Measurements from ENCODE around the gene VMP1.
"Not testable (repeated sequence)": the region's sequence is repeated elsewhere in the genome, so short reads cannot be mapped to it uniquely, and the experiment has no call there.

VMP1 gene

DNA sequence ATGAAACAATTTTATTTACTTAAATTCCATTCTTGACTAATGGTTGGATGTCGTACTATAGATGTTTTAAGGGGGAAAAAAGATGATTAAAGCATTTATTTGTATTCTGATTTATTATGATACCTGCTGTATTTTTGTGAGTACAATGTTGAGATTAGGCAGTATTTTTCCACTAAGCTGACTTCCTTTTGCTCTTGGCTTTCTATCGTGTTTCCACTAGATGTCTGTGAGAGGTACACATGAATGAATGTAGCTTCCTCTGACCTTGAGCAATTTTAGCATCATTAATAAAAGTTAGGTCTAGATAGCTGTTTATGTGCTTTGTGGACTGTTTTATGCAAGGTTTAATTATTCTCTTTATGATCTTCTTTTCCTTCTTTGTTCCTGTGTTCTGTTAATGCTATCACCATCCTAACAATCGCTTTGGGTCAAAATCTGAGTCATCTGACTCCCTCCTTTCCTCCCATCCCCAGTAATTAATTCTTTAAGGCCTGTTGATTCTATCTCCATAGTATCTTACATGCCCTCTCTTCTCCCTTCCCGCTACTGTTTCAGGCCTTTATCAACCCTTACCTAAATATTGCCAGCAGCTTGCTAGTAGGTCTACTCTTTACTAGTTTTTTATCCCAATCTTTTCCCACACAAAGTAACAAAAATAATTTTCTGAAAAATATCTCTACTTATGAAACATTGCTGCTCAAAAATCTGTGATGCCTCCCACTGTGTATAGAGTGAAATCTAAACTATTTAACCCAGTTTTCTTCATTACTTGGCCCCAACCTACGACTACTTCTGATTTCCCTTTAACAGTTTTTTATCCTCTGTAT lies 76.0 kb downstream of the VMP1 start:
- no peak for DNase-seq

DNA sequence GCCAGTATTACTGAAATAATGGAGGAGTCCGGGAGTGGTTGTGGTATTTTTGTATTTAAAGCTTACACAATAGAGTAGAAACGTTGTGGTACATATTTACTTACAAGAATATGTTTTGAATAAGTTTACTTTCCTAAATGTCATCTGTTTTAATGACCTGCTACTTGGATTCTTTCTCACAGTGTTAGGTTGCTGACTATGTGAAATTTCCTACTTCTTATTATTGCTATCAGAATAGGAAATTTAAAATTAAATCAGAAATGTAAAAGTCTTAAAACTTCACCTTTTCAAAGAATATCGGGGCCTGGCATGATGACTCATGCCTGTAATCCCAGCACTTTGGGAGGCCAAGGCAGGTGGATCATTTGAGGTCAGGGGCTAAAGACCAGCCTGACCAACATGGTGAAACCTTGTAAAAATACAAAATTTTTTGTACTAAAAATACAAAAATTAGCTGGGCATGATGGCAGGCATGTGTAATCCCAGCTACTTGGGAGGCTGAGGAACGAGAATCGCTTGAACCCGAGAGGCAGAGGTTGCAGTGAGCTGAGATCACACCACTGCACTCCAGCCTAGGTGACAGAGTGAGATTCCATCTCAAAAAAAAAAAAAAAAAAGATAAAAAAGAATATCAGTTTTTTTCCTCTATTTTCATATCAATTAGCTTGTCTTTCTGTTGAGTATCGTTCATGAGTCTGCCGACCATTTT lies 77.8 kb downstream of the VMP1 start:
- DNase-seq, result no peak

DNA sequence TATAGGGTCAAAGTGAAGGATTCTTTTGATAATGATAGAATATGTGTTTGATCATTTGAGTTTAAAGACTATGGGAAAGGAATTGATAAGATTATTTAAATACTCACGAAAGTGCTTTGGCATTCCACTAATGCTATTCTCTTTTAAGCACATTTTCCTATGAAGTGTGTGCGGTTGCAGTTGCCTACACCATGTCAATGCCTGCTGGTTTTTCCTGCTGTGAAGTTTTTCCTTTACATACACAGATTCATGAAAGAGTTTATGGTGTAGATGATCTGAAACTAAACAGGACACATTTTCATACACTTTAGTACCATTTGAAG lies 78.7 kb downstream of the VMP1 start:
- no peak for DNase-seq

DNA sequence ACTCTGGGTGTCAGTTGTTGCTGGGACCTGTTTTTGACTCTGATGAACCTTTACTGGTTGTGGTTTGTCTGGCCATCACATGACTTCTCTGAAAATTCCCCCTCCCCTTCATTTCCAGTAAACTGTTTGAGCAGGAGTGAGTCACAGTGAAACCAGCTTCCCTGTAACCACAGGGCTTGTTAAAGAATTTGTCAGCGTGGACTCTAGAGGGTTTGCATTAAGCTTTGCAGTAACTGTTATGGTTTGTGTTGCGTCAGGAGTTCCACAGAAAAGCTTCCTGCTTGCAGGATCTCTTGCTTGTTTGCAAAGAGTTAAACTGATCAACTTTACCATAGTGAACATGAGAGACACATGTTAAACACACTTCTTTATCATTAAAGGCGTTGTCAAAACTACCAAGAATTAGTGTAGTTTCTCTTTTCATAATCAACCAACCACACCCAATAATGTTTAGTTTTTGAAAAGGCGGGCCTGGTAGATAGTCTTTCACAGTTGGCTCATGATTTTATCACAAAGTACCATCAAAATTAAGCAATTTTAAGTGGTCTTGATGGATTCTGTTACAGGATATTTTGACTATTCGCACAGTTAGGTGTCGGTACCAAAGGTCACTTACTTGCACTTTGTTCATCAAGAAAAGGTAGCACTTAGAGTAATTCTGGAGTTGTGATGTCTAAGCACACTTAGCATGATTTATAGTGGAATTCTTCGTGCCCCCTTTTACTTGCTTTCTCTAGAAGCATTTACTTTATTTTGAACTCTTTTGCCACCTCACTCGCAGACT lies 79.3 kb downstream of the VMP1 start:
- peak; percentile 100 for DNase-seq

DNA sequence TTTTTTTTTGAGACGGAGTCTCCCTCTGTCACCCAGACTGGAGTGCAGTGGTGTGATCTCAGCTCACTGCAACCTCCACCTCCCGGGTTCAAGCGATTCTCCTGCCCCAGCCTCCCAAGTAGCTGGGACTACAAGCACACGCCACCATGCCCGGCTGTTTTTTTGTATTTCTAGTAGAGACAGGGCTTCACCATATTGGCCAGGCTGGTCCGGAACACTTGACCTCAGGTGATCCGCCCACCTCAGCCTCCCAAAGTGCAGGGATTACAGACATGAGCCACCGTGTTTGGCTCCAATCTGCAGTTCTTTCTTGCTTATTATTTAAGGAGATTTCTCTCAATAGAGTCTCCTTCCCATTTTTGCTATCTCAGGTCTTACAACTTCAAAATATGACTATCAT lies 82.4 kb downstream of the VMP1 start:
- not testable (repeated sequence) for DNase-seq

DNA sequence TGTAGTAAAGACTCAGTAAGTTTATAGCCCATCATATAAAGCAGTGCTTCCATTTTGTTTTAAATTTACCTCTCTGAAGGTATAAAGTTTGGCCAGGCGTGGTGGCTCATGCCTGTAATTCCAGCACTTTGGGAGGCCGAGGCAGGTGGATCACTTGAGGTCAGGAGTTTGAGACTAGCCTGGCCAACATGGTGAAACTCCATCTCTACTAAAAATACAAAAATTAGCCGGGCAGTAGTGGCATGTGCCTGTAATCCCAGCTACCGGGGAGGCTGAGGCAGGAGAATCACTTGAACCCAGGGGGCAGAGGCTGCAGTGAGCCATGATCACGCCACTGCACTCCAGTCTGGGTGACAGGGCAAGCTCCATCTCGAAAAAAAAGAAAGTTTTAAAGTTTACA lies 83.0 kb downstream of the VMP1 start:
- DNase-seq, result not testable (repeated sequence)

DNA sequence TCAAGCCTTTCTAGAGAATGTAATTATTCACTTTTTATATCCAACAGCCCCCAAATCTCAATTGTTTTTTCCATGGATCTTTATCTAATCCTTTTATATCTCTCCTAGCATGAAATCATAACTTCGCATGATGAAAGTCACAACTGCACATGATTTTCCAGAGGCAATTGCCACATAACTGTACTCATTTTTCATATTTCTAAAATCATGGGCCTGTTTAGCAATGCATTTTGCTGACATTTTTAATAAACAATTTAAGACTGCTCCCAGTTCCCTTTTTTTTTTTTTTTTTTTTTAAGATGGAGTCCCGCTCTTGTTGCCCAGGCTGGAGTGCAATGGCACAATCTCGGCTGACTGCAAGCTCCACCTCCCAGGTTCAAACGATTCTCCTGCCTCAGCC lies 83.5 kb downstream of the VMP1 start:
- DNase-seq, result peak; percentile 40 to 42

DNA sequence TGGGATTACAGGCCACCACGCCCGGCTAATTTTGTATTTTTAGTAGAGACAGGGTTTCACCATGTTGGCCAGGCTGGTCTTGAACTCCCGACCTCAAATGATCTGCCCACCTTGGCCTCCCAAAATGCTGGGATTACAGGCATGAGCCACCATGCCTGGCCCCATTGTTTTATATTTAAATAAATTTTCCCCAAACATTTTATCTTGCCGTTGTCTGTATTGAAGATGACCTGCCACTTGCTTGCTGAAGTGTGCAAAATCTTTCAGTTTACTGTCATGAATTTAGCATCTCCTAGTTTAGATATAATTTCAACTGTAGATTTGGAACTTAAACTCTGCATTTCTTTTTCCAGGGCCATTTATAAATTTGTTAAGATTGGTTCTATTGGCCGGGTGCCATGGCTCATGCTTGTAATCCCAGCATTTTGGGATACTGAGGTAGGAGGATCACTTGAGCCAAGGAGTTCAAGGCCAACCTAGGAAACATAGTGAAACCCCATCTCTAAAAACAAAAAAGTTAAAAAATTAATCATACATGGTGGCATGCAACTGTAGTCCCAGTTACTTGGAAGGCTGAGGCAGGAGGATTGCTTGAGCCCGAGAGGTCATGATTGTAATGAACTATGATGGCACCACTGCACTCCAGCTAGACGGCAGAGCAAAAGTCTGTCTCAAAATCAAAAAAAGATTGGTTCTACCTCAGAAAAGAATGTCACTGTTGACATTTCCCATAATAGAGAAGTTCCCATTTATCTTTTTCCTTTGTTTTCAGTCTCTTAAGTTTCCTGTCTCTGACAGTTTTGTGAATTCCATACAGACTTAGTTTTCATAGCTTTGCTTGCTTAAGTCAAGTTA lies 84.4 kb downstream of the VMP1 start:
- DNase-seq, result no peak

DNA sequence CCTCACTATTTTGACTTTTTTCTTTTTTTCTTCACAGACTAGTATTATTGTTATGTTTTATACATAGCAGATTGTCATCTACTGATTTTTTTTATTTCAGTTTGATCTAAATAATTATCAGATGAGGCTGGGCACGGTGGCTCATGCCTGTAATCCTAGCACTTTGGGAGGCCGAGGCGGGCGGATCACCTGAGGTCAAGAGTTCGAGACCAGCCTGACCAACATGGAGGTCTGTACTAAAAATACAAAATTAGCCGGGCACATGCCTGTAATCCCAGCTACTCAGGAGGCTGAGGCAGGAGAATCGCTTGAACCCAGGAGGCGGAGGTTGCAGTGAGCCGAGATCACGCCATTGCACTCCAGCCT lies 85.0 kb downstream of the VMP1 start:
- DNase-seq, result not testable (repeated sequence)

DNA sequence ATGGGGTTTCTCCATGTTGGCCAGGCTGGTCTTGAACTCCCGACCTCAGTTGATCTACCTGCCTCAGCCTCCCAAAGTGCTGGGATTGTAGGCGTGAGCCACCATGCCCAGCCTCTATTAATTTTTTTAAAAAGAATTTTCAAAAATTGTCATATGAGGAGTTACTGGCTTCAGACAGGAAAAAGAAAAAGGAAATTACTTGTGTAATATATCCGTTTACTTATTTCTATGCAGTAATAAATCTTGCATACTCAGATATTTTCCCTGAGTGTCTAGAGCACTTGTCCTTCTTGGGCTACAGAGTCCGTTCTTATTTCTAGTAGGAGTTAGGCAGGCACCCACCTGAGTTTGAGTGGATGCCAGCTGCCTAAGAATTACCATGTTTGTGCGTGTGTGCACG lies 85.8 kb downstream of the VMP1 start:
- peak; percentile 35 to 47 for DNase-seq

DNA sequence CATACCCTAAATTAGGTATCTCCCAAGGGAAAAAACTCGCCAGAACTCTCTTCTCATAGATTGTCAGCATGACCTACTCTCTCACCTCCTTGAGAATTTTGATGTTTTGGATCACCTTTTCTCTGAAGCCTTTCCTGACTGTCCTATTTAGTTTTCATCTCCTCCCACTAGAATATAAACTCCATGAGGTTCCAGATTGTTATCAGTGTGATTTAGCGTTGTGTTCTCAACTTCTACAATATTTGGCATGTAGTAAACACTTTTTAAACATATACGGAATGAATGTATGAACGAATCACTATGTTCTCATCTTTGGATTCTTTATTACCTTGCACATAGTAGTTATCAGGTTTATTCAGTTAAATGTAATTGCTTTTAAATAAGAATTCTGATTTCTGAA lies 88.7 kb downstream of the VMP1 start:
- DNase-seq, result no peak

DNA sequence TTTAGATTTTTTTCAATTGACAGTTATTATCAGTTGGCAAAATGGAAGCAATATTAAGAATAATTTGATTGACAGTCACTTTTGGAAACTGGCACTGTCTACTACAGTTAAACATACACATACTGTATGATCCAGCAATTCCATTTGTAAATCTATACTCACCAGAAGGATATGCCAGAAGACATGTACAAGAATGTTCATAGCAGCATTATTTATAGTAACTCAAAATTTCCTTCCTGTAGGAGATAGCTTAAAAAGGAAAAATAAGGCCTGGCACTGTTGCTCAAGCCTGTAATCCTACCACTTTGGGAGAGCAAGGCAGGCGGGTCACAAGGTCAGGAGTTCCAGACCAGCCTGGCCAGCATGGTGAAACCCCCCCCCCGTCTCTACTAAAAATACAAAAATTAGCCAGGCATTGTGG lies 89.3 kb downstream of the VMP1 start:
- no peak for DNase-seq

DNA sequence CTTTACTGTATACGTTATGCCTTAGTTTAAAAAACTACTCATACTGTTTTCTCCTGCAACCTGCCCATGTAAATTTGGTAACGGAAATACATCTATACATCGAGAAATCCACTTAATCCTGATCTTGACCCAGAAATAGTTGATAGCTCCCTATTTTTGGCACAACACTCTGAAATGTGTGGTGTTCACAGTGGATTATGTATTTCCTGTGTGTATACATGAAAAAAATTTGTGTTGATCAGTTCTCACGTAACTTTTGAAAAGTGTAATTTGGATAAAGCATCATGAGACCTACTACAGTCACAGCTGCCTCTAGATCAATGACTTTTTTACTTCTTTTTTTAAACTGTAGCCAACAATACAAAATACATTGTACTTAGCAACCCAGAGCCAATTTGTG lies 90.7 kb downstream of the VMP1 start:
- no peak for DNase-seq

DNA sequence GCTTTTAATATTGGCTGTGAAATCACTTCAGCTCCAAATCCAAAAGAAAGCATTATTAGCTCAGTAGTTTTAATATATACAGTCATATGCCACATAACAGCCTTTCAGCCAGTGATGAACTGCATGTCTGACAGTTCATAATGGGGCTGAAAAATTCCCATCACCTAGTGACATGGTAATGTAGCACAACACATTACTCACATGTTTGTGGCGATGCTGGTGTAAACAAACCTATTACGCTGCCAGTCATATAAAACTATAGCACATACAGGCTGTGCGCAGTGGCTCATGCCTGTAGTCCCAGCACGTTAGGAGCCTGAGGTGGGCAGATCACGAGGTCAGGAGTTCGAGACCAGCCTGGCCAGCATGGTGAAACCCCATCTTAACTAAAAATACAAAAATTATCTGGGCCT lies 93.1 kb downstream of the VMP1 start:
- DNase-seq, result no peak

DNA sequence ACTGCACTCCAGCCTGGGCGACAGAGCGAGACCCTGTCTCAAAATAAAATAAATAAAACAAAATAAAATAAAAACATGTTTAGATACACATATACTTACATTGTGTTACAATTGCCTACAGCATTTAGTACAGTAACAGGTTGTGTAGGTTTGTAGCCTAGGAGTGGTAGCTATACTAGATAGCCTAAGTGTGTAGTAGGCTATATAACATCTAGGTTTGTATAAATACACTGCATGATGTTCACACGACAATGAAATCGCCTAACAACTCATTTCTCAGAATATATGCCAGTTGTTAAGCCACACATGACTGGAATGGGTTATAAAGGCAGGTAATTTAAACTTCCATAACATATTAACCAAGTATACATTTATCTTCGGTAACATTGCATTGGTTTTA lies 94.7 kb downstream of the VMP1 start:
- no peak for DNase-seq

DNA sequence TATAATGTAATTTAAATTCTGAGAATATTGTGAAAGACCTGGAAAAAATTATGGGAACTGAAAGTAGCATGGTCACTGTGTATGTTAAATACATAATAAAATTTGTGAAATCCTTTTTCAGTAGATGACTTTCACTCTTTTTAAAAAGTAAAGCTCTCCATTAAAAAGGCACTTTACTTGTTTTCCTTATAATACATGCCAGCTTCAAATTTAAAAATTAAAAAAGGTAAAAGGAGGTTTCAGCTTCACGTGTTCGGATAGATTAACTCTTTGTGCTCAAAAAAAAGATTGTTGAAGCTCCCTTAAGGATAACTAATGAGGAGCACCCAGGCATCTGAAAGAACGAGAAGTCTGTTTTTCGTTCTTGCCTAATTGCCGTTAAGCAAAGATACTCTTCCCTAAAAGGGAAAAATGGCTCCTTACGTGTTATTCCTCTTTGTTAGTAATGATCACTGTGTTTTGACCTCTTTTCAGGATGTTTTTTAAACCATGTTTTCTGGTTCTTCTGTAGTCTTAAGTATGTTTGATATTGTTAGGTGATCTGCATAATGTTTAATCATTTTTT lies 97.5 kb downstream of the VMP1 start:
- peak; percentile 72 to 78 for DNase-seq

DNA sequence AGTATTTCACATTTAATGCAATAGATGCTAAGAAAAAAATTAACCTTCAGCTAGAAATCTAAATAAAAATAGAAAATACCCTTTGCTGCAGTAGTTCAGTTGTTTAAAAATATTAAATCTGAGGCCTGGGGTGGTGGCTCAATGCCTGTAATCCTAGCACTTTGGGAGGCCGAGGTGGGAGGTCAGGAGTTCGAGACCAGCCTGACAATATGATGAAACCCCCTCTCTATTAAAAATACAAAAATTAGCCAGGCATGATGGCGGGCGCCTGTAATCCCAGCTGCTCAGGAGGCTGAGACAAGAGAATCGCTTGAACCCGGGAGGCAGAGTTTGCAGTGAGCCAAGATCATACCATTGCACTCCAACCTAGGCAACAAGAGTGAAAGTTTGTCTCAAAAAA lies 98.9 kb downstream of the VMP1 start:
- not testable (repeated sequence) for DNase-seq

DNA sequence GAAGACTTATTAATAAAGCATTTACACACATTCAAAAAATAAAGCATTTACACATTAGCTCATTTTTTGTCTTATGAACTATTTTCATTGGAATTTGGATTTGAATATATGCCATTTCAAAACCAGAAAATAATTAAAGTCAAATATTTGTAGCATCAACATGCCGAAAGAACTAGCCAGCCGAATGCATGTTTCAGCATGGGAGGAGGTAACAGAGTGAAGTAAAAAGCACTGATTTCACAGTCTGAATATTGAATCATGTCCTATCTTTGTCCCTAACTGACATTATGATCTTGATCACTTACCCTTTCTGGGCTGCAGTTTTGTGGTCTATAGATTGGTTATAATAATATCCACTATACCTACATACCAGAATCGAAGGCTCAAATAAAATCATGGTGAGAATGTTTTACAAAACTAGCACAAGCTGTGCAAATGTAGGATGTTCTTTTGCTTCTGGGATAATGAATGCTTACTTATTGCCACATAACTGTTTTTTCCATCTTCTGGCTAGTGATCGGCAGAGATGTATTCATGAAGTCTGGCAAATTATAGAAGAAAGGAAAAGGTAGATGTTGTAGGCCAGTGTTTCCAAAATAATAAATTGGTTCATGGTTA lies 100.5 kb downstream of the VMP1 start:
- no peak for DNase-seq

DNA sequence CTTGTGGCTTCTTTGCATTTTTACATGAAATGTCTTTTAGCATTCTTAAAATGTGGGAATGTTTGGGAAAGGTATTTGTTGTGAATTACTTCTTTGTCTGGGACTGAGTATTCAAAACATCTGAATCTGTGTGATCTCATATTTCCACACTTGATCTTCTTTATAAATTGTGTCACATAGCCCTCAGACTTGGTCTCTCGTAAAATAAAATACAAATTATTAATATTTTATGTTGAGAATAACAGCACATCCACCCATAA lies 103.4 kb downstream of the VMP1 start:
- no peak for DNase-seq

DNA sequence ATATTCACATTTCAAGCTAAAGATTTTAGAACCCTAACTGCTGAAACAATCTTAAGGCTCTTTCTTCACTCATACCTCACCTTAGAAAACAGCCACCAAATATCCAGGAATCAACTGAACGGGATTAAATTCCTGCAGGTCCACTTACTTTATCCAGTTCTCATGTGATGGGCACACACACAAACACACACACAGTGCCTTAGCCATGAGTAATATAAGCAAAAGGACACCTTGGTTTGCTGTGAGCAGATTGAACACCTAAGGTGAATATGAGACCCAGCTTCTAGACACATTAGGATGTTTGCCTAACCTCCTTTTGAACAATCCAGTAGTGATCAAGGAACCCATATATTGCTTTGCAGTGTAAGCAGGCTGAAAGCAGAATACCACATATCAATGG lies 103.8 kb downstream of the VMP1 start:
- DNase-seq, result no peak

DNA sequence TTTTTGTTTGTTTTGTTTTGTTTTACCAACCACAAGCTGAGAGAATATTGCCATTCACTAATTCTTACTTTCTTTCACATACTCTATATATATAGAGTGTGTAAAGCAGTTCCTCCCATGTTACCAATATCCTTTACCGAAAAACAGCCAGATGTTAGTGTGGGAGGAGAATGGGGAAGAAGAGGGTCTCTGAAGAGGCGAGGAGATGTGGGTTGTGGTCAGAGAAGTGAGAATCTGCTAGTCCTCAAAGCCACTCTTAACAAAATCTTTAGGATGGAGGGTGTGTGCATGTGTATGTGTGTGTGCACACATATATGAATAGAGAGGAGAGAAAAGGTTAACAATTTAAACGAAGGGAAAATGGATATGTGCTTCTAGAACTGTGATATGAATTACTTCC lies 104.7 kb downstream of the VMP1 start:
- DNase-seq, result no peak

DNA sequence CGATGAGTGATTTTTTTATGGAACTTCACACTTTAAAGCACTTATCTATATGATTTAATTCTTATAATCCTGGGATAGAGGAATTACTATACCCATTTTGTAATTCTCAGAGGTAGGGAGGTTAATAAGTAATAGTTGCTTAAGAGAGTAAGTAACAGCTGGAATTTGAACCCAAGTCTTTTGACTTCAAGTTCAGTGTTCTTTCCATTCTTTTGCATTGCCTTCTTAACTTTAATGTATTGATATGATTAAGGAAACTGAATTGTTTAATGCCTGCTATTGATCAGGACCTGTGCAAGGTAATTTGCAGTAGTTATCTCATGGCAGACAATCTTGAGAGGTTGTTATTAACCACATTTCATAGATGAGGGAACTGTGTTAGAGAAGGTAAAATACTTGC lies 106.8 kb downstream of the VMP1 start:
- no peak for DNase-seq

Data from AML-193 (cell line).